Suppressor macrophage treated with lipopolysaccharide for 4 hours (primary cell): ENCODE data around the gene BMAL2.

ENCODE experiments used
- DNase-seq: peaks from one replicate; pipeline ENCODE4 v3.0.0-alpha.2; 2020

BMAL2 gene

GRCh38 chr12:27332714-27333402 lies at the start of gene BMAL2:
Gene BMAL2, plus strand, starts transcription at chr12:27332836. Its CDS starts 237 bp downstream, at chr12:27333073.
- DNase-seq = peak; percentile 75

- no peak for DNase-seq
Measured at GRCh38 chr12:27284021-27284420, 48.6 kb upstream of the BMAL2 start.

GRCh38 chr12:27284751-27285150 lies 47.9 kb upstream of the BMAL2 start:
- no peak for DNase-seq

GRCh38 chr12:27285403-27285802 lies 47.2 kb upstream of the BMAL2 start:
- no peak for DNase-seq

GRCh38 chr12:27289414-27289813 lies 43.2 kb upstream of the BMAL2 start:
- DNase-seq = no peak

GRCh38 chr12:27290501-27291168 lies 42.0 kb upstream of the BMAL2 start:
- no peak for DNase-seq

GRCh38 chr12:27291862-27292261 lies 40.8 kb upstream of the BMAL2 start:
- no peak for DNase-seq

- DNase-seq = no peak
Measured at GRCh38 chr12:27292718-27293117, 39.9 kb upstream of the BMAL2 start.

- no peak for DNase-seq
Measured at GRCh38 chr12:27293463-27293862, 39.2 kb upstream of the BMAL2 start.

GRCh38 chr12:27296674-27297073 lies 36.0 kb upstream of the BMAL2 start:
- DNase-seq = no peak

GRCh38 chr12:27297566-27297965 lies 35.1 kb upstream of the BMAL2 start:
- no peak for DNase-seq

- no peak for DNase-seq
Measured at GRCh38 chr12:27299102-27299501, 33.5 kb upstream of the BMAL2 start.

- no peak for DNase-seq
Measured at GRCh38 chr12:27300226-27300625, 32.4 kb upstream of the BMAL2 start.

- DNase-seq = no peak
Measured at GRCh38 chr12:27303139-27304111, 29.2 kb upstream of the BMAL2 start.

- DNase-seq = no peak
Measured at GRCh38 chr12:27304856-27305255, 27.8 kb upstream of the BMAL2 start.

- DNase-seq = peak; percentile 66
Measured at GRCh38 chr12:27305673-27306456, 26.8 kb upstream of the BMAL2 start.

GRCh38 chr12:27309293-27309994 lies 23.2 kb upstream of the BMAL2 start:
- DNase-seq = no peak

GRCh38 chr12:27309995-27310315 lies 22.7 kb upstream of the BMAL2 start:
- DNase-seq = no peak

- no peak for DNase-seq
Measured at GRCh38 chr12:27316947-27317346, 15.7 kb upstream of the BMAL2 start.

- peak; percentile 42 for DNase-seq
Measured at GRCh38 chr12:27319409-27319808, 13.2 kb upstream of the BMAL2 start.

- DNase-seq = no peak
Measured at GRCh38 chr12:27319848-27320247, 12.8 kb upstream of the BMAL2 start.

GRCh38 chr12:27324530-27324929 lies 8.1 kb upstream of the BMAL2 start:
- DNase-seq = no peak
